ENCODE measurements around the gene FRAS1.

- TF ChIP-seq CTCF (IDR thresholded peaks at IDR 0.05) (no peak), POLR2A (IDR thresholded peaks at IDR 0.05) (no peak)
Observed at GRCh38 chr4:78524009-78524408, 466.9 kb downstream of the FRAS1 start.
